Measurements from ENCODE around the gene DKKL1.

DNA sequence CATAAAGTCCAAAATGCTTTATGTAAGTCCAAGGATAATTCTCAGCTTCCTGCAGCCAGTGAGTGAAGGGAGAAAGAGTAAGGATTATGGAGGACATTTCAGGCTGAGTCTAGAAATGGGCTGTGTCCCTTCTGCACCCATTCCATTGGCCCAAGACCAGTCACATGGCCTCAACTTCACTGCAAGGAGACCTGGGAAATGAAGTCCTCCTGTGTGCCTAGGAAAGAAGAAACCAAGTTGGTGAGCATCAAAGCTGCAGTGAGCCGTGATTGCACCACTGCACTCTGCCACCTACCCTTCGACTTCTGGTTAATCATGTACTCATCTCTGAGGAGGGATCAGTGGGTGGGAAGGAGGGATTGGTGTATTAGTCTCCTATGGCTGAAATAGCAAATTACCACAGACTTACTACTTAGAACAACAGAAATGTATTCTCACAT is 32.0 kb upstream of the DKKL1 start:
- TF ChIP-seq, protein P1, sequence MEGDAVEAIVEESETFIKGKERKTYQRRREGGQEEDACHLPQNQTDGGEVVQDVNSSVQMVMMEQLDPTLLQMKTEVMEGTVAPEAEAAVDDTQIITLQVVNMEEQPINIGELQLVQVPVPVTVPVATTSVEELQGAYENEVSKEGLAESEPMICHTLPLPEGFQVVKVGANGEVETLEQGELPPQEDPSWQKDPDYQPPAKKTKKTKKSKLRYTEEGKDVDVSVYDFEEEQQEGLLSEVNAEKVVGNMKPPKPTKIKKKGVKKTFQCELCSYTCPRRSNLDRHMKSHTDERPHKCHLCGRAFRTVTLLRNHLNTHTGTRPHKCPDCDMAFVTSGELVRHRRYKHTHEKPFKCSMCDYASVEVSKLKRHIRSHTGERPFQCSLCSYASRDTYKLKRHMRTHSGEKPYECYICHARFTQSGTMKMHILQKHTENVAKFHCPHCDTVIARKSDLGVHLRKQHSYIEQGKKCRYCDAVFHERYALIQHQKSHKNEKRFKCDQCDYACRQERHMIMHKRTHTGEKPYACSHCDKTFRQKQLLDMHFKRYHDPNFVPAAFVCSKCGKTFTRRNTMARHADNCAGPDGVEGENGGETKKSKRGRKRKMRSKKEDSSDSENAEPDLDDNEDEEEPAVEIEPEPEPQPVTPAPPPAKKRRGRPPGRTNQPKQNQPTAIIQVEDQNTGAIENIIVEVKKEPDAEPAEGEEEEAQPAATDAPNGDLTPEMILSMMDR (conservative IDR thresholded peaks at IDR 0.05; ENCODE audit: low read depth, low read length) = no peak
- TF ChIP-seq POLR2A (IDR thresholded peaks at IDR 0.05; ENCODE audit: low read depth, low read length) (no peak), FOS (IDR thresholded peaks at IDR 0.05; ENCODE audit: low read depth, low read length) (no peak), CHD1 (IDR thresholded peaks at IDR 0.05; ENCODE audit: low read depth, low read length) (no peak), CEBPB (IDR thresholded peaks at IDR 0.05; ENCODE audit: low read depth, low read length) (no peak), RFX5 (IDR thresholded peaks at IDR 0.05; ENCODE audit: low read depth, low read length) (no peak), RCOR1 (IDR thresholded peaks at IDR 0.05; ENCODE audit: insufficient replicate concordance, low read length) (no peak), RAD21 (IDR thresholded peaks at IDR 0.05; ENCODE audit: low read length) (no peak), MAZ (IDR thresholded peaks at IDR 0.05; ENCODE audit: borderline replicate concordance, low read depth, low read length) (no peak)
- TF ChIP-seq, protein P2, sequence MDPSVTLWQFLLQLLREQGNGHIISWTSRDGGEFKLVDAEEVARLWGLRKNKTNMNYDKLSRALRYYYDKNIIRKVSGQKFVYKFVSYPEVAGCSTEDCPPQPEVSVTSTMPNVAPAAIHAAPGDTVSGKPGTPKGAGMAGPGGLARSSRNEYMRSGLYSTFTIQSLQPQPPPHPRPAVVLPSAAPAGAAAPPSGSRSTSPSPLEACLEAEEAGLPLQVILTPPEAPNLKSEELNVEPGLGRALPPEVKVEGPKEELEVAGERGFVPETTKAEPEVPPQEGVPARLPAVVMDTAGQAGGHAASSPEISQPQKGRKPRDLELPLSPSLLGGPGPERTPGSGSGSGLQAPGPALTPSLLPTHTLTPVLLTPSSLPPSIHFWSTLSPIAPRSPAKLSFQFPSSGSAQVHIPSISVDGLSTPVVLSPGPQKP (IDR thresholded peaks at IDR 0.05; ENCODE audit: borderline replicate concordance, low read depth, low read length) = no peak
